Femur (tissue), 1 donor: ENCODE measurements around the gene NAP1L5.

Experiments used
- DNase-seq: peaks from one replicate; pipeline ENCODE4 v3.0.0-alpha.2; 2017

Gene NAP1L5

DNA sequence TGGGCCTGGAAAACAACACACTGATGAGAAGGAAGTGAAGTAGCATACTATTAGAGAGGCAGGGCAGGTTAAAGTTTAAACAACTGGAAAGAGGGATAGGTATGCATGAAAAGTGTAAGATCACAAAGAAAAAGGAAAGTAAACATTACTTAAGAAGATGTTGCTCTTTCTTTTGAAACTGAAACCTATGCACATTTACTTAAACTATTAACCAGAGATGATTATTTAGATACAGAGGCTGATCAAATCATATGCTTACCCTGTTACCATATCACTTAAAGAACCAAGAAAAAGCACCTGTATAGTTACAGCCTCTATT, 37.8 kb downstream of the NAP1L5 start:
- DNase-seq, result no peak

DNA sequence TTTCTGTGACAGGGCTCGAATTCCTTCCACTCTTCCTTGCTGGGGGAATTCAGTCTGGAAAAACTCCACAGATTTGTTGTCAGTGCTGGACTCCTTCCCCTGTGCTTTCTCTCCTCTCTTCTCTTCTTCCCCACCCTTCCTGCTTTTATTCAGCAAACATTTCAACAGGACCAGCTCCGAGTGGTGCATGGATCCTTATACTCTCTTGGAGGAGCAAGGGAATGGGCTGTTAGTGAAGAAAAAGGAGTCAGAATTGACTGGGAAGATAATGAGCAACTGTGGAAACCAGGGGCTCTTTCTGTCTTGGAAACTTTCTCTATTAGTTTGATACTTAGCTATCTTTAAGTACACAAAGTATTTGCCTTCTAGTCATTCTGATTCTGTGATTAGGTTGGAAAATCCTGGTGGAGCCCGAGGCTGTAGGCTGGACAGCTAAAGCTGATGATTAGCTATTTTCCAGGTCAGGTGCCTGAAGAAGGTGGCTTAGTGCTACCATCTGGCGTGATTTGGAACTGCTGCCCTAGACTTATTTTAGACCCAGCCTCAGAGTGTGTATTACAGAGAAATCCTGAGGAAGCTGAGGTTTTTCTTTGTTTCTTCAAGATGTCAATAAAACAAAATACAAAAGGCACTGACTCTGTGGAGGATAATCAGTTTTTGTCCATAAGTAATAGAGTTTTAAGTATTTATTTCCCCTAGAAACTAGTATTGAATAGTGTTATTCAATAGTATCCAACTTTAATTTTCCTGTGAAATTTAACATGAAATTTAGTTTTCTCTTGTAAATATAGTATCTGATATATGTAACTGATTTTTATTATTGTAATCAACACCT, 38.4 kb downstream of the NAP1L5 start:
- DNase-seq, result peak; percentile 47

DNA sequence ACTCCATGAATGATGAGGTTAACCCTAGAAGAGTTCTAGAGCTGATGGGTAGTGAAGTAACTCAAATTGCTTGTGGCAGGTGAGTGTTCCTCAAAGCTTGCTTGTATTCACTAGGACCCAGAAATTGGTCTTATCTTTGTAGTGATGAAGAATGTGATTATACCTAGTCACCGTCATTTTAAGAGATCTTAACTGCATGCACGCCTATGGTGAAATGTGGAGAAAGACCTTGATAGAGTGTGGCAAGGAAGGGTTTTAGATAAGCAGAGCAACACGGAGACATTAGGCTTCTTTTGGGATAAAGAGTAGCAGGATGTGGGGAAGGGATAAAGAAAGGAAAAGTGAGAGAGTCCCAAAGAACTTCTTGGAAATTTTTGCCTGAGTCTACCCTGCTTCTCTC, 42.4 kb downstream of the NAP1L5 start:
- DNase-seq, result no peak

DNA sequence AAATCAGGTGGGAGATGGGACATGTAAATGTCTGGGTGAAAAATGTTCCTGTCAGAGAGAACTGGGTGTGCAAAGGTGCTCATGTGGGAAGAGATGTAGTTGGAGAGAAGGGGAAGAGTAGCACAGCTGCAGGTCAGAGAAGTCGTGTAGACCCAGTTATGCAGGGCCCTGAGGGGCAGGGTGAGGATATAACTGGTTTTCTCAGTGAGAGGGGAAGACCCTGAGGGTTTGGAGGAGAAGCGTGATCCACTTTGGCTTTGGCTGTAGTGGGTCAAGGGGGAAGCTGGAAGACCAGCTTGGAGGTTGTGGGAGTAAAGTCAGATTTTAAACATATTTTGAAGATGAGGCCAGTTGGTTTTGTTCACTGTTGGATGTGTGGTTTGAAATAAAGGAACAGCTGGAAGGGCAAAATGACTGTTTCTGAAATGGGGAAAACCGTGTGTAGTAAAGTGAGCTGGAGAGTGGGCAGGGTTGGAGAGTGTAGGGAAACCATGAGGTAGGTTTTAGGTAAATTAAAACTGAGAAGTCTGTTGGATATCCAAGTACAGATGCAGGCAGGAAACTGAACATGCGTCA, 44.2 kb downstream of the NAP1L5 start:
- no peak for DNase-seq

DNA sequence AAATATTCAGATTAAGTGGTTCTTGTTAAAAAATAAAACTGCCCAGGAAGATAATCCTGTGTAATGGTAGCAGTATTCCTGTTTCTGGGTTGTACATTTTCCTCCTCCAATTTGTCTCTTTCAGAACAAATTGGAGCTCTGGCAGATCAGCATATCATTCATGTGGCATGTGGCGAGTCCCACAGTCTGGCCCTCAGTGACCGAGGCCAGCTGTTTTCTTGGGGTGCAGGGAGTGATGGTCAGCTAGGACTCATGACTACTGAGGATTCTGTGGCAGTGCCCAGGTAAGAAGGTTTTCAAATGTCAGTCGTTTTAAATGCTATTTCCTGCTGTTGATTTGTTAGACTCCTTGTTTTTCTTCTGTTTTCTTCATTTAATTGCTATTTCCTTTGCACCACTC, 47.9 kb downstream of the NAP1L5 start:
- no peak for DNase-seq

DNA sequence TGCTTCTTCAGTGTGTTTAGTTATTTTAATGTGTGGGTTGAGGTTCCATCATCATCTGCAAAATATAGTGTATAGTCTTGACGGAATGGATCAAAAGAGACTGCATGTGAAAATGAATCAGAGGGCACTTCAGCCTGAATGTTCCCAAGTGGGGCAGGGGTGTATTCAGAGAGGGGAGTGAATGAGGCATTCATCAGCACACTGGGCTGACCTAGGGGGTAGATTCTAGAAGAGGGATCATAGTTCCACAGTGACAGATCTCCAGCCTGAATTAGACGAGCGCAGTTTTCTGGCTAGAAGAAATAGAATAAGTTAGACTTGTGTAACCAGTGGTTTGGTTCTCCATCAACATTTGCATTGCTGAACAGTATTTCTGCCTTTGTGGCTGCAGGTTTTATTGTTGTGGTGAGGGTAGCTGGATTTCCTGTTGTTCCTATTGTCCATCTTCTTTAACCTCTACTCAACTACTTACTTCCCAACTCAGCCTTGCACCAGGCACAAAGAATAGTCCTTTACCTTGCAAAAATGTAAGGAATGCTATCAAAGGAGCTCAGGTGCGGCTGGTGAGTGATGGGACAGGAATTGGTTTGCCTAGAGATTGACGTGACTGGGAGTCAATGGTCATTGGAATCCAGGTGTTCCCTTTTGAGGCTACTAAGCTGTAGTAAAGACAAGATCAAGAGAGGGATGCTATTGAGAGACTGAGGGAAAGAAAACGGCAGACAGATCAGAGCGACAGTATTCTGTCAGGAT, 50.9 kb downstream of the NAP1L5 start:
- DNase-seq, result no peak

DNA sequence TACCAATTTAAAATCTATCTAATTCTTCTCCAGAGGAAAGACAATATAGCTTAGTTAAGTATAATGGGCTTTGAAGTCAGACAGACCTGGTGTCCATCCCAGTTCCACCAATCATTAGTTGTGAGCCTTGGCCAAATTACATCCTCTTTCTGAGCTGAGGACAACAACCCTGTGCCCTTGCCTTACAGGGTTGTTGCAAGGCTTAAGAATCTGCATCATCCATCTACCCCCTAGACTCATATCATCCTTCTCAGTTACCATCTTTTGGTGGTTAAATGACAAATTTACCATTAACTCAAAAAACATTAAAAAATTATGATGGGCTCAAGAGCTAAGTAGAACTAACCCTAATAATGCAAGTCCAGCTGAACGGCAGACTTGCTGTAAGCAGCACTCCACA, 51.6 kb downstream of the NAP1L5 start:
- no peak for DNase-seq
